ENCODE data around the gene EEF2K.

The EEF2K gene

DNA sequence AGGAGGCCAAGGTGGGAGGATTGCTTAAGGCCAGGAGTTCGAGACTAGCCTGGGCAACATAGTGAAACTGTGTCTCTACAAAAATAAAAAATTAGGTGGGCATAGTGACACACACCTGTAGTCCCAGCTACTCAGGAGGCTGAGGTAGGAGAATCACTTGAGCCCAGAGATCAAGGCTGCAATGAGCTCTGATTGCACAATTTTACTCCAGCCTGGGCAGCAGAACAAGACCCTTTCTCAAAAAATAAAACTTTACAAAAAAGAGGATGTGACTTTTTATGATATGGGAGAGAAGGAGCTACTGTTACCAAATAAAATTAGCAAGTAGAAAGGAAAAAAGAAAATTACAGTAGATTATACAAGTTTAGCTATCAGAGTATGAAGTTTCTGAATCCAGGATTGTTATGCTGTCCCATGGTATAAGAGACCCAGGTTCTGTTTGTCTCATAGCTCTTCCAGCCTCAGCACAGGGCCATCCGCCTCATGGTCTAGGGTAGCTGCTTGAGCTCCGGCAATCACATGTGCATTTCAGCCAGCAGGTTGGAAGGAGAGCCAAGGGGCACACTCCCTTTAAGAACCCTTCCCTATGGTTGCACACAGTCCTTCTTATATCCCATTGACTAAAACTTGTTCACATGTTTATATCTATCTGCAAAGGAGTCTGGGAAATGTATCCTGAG, 13.5 kb downstream of the EEF2K start:
- H3K4me3 ChIP-seq (ENCODE audit: low read depth, low read length) = no peak overlapping the region
- TF ChIP-seq, protein P1, sequence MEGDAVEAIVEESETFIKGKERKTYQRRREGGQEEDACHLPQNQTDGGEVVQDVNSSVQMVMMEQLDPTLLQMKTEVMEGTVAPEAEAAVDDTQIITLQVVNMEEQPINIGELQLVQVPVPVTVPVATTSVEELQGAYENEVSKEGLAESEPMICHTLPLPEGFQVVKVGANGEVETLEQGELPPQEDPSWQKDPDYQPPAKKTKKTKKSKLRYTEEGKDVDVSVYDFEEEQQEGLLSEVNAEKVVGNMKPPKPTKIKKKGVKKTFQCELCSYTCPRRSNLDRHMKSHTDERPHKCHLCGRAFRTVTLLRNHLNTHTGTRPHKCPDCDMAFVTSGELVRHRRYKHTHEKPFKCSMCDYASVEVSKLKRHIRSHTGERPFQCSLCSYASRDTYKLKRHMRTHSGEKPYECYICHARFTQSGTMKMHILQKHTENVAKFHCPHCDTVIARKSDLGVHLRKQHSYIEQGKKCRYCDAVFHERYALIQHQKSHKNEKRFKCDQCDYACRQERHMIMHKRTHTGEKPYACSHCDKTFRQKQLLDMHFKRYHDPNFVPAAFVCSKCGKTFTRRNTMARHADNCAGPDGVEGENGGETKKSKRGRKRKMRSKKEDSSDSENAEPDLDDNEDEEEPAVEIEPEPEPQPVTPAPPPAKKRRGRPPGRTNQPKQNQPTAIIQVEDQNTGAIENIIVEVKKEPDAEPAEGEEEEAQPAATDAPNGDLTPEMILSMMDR (IDR thresholded peaks at IDR 0.05; ENCODE audit: insufficient read depth, low read depth, low read length, missing control alignments) = no peak
- no peak for DNase-seq (ENCODE audit: low read depth)

DNA sequence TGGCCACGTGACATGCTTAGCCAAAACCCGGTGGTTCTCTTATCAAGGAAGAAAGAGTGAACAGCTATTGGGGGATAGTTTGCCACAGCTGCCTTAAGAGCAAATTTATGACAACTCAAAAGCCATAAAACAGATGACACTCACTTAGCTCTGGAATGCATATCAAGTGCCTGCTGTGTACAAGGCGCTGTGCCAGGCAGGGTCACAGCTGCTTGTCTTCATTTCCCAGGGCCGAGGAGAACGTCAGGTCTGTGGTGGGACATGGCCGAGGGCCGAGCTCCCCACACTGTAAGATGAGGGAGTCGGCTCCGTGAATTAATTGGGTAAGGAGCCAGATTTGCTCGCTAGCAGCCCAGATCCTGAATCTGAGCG, 14.0 kb downstream of the EEF2K start:
- TF ChIP-seq, protein P1 (IDR thresholded peaks at IDR 0.05; ENCODE audit: insufficient read depth, low read depth, low read length, missing control alignments) = no peak
- H3K4me3 ChIP-seq (ENCODE audit: low read depth, low read length) = no peak overlapping the region
- DNase-seq (ENCODE audit: low read depth) = no peak

DNA sequence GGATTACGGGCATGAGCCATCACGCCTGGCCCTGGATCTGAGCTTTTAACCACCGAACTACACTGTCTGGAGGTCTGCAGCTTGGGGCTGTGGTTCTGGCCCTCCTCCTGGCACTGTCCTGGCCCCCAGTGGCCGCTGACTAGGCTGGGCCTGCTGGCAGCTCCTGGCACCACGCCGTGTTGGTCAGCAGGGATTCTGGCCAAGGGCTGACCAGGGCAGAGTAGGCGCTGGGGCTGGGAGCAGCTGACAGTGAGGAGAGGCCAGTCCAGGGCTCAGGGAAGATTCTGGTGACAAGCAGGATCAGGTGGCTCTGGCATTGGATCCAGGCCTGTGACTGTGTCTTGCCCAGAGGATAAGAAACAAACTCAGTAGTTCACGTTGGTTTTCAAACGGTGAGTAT, 14.6 kb downstream of the EEF2K start:
- no peak overlapping the region for H3K4me3 ChIP-seq (ENCODE audit: low read depth, low read length)
- no peak for DNase-seq (ENCODE audit: low read depth)
- TF ChIP-seq, protein P1 (IDR thresholded peaks at IDR 0.05; ENCODE audit: insufficient read depth, low read depth, low read length, missing control alignments) = no peak

DNA sequence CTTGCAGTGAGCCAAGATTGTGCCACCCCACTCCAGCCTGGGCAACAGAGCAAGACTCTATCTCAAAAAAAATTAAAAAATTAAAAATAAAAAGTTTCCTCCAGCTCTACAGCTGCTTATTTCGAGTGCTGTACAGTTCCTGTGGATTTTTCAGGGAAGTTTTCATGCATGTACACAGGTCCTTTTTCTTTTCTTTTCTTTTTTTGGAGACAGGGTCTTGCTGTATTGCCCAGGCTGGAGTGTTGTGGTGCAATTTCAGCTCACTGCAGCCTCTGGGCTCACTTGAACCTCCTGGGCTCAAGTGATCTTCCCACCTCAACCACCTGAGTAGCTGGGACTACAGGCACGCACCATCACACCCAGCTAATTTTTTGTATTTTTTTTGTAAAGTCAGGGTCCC, 15.9 kb downstream of the EEF2K start:
- DNase-seq (ENCODE audit: low read depth) = no peak
- no peak overlapping the region for H3K4me3 ChIP-seq (ENCODE audit: low read depth, low read length)
- TF ChIP-seq, protein P1 (IDR thresholded peaks at IDR 0.05; ENCODE audit: insufficient read depth, low read depth, low read length, missing control alignments) = no peak

DNA sequence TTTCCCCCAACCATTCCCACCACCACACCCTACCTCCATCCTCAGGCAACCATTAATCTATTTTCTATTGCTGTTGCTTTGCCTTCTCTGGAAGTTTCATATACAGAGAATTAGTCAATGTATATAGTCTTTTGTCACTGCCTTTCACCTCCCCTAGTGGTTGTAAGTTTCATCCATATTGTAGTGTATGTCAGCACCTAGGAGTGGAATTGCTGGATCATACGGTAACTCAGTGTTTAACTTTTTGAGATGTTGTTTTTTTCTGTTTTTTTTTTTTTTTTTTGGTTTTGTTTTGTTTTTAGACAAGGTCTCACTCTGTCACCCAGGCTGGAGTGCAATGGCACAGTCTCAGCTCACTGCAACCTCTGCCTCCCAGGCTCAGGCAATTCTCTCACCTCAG, 16.9 kb downstream of the EEF2K start:
- TF ChIP-seq, protein P1 (IDR thresholded peaks at IDR 0.05; ENCODE audit: insufficient read depth, low read depth, low read length, missing control alignments) = no peak
- no peak overlapping the region for H3K4me3 ChIP-seq (ENCODE audit: low read depth, low read length)
- DNase-seq (ENCODE audit: low read depth) = no peak

DNA sequence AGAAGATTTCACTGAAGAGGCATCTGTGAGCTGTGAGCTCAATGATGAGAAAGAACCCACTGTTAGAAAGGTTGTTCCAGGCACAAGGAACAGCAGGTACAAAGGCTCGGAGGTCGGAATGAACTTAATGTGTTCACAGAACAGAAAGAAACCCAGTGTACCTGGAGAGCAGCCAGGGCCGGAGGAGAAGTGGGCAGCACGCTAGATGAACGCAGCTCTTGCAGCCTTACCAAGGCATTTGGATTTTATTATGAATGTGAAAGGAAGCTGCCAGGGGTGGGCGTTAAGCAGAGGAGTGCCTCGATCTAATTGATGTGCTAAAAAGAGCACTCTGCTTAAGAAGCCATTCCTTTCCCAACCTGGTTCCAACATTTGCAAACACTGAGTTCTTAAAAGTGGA, 19.0 kb downstream of the EEF2K start:
- no peak for DNase-seq (ENCODE audit: low read depth)
- no peak overlapping the region for H3K4me3 ChIP-seq (ENCODE audit: low read depth, low read length)
- TF ChIP-seq, protein P1 (IDR thresholded peaks at IDR 0.05; ENCODE audit: insufficient read depth, low read depth, low read length, missing control alignments) = no peak

DNA sequence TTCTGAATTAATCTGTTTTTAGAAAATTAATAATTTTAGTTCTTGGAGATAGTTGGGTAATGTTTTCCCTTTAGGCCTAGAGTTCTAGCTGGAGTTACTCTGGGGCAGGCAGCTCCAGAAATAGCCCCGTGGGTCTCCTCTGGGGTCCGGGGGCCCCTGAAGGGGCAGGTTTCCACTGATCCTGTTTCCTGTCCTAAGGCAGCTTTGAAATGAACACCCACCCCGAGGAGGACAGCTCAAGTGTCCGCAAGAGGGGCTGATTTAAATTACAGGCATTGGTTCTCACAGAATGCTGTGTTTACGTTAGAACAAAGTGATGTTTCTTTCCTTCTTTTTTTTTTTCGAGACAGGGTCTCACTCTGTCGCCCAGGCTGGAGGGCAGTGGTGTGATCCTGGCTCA, 23.8 kb downstream of the EEF2K start:
- no peak for DNase-seq (ENCODE audit: low read depth)
- no peak overlapping the region for H3K4me3 ChIP-seq (ENCODE audit: low read depth, low read length)
- TF ChIP-seq, protein P1 (IDR thresholded peaks at IDR 0.05; ENCODE audit: insufficient read depth, low read depth, low read length, missing control alignments) = no peak
